ENCODE measurements around the gene PNKD.

GRCh38 chr2:218257390-218257981, 12.8 kb upstream of the PNKD start:
- peak; percentile 70 for TF ChIP-seq CTCF (IDR thresholded peaks at IDR 0.05; ENCODE audit: insufficient read depth, low read length)
- no peak for TF ChIP-seq REST (IDR thresholded peaks at IDR 0.05; ENCODE audit: insufficient replicate concordance, low read depth)
- 0 out of 2 replicates have a peak, but pooled peaks have one; percentile 16 for TF ChIP-seq GABPA (IDR thresholded peaks at IDR 0.05; ENCODE audit: low read depth)
- TF ChIP-seq POLR2AphosphoS5 (IDR thresholded peaks at IDR 0.05; ENCODE audit: low read depth), result no peak
- TF ChIP-seq SPI1 (IDR thresholded peaks at IDR 0.05; ENCODE audit: borderline replicate concordance, low read depth), result peak; percentile 75; the same call in 1 of the 2 replicates
